ENCODE measurements around the gene RGS6.

RGS6 gene

DNA sequence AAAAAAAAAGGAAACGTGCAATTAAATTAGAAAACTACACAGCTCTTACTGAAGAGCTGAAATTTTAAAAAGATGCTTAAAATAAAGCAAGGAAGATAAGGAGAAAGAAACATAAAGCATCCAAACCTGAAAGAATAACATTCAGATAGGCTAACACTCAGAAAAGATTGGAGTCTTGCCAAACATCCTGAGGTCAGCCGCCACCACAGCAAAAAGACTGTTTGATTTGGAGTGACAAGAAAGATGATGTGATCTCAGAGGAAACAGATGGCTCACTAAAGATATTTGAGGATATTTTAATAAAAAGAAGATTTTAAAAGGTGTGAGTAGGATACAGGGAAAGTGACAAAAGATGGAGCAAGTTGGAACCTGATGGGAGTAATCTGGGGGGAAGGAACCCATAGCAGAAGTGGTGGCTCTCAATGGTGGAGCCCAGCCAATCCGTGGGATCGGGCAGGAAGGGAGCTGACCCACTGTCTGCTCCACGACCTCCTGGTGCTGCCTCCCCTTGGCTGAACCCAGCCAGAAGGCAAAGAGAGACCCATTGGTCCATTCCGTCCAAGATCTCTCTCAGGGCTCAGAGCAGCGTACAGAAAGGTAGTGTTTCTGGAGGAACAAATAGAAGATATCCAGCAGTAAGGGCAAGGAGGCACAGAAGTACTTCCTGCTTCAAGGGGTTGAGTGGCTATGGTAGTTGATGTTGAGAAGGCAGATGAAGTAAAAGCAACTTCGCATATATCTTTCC lies 469.6 kb downstream of the RGS6 start:
- Histone ChIP-seq H3K36me3 (ENCODE audit: insufficient read depth) (no peaks in the 10 kb centered on the region), H2AFZ (ENCODE audit: low read depth) (no peak overlapping the region), H3K79me2 (ENCODE audit: insufficient read depth, low read depth) (no peaks in the 10 kb centered on the region), H3K9ac (no peak overlapping the region), H3K4me1 (ENCODE audit: low read depth, poor library complexity, severe bottlenecking) (no peaks in the 10 kb centered on the region), H3K4me2 (no peak overlapping the region), H3K27ac (no peak overlapping the region), H3K27me3 (ENCODE audit: insufficient read depth, low read depth) (no peaks in the 10 kb centered on the region), H3K4me3 (IDR thresholded peaks at IDR 0.05; ENCODE audit: insufficient read depth, low read depth, low read length) (no peak overlapping the region), H4K20me1 (ENCODE audit: insufficient read depth) (no peaks in the 10 kb centered on the region)
- TF ChIP-seq, protein P1, sequence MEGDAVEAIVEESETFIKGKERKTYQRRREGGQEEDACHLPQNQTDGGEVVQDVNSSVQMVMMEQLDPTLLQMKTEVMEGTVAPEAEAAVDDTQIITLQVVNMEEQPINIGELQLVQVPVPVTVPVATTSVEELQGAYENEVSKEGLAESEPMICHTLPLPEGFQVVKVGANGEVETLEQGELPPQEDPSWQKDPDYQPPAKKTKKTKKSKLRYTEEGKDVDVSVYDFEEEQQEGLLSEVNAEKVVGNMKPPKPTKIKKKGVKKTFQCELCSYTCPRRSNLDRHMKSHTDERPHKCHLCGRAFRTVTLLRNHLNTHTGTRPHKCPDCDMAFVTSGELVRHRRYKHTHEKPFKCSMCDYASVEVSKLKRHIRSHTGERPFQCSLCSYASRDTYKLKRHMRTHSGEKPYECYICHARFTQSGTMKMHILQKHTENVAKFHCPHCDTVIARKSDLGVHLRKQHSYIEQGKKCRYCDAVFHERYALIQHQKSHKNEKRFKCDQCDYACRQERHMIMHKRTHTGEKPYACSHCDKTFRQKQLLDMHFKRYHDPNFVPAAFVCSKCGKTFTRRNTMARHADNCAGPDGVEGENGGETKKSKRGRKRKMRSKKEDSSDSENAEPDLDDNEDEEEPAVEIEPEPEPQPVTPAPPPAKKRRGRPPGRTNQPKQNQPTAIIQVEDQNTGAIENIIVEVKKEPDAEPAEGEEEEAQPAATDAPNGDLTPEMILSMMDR (conservative IDR thresholded peaks at IDR 0.05; ENCODE audit: low read depth, low read length): no peak

DNA sequence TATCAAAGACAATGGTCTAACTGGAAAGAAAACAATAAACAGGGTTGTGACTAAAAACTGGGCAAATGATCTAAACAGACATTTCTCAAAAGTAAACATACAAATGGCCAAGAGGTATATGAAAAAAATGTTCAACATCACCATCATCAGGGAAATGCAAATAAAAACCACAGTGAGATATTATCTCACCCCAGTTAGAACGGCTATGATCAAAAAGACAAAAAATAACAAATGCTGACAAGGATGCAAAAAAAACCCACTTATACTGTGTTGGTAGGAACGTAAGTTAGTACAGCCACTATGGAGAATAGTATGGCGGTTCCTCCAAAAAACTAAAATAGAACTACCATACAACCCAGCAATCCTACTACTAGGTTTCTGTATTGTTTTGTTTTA lies 470.1 kb downstream of the RGS6 start:
- Histone ChIP-seq H3K4me1 (ENCODE audit: low read depth, poor library complexity, severe bottlenecking) (no peaks in the 10 kb centered on the region), H3K27me3 (ENCODE audit: insufficient read depth, low read depth) (no peaks in the 10 kb centered on the region), H3K4me2 (no peak overlapping the region), H3K27ac (no peak overlapping the region), H3K9ac (no peak overlapping the region), H2AFZ (ENCODE audit: low read depth) (no peak overlapping the region), H3K36me3 (ENCODE audit: insufficient read depth) (no peaks in the 10 kb centered on the region), H4K20me1 (ENCODE audit: insufficient read depth) (no peaks in the 10 kb centered on the region), H3K79me2 (ENCODE audit: insufficient read depth, low read depth) (no peaks in the 10 kb centered on the region), H3K4me3 (IDR thresholded peaks at IDR 0.05; ENCODE audit: insufficient read depth, low read depth, low read length) (no peak overlapping the region)
- TF ChIP-seq, protein P1 (conservative IDR thresholded peaks at IDR 0.05; ENCODE audit: low read depth, low read length): no peak

DNA sequence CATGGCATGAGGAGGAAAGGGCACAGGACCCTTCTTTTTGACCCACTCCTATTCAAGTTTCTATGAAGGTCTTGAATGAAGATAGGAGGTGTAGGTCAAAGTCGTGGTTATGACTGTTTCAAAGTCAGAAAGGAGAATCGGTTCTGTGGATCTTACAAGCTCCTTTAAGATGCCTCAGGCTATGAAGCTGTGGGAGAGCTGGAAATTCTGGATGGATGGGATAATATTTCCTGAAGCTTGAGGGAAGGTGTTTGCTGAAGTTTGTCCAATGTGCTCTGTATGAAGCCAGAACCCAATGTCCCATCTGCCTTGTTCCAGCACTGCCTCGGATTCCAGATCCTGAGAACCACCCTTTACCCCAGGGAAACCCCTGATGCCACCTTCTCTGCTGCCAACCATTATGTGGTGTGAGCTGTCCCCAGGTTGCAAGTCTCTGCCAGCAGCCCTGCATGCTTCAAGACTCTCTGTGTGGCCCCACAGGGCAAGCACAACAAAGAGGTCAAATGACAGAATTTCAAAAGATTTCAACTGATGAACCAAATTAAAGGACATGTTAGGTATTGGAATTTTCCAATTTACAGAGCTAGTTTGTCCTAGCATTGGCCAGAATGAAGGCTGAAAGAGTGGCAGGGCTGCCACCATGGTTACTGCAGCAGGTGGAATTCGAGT lies 472.0 kb downstream of the RGS6 start:
- no peak overlapping the region for H3K4me3 ChIP-seq (IDR thresholded peaks at IDR 0.05; ENCODE audit: insufficient read depth, low read depth, low read length)
- H3K27ac ChIP-seq: no peak overlapping the region
- no peaks in the 10 kb centered on the region for H4K20me1 ChIP-seq (ENCODE audit: insufficient read depth)
- no peak overlapping the region for H2AFZ ChIP-seq (ENCODE audit: low read depth)
- TF ChIP-seq, protein P1 (conservative IDR thresholded peaks at IDR 0.05; ENCODE audit: low read depth, low read length): no peak
- no peaks in the 10 kb centered on the region for H3K27me3 ChIP-seq (ENCODE audit: insufficient read depth, low read depth)
- H3K36me3 ChIP-seq (ENCODE audit: insufficient read depth): no peaks in the 10 kb centered on the region
- no peaks in the 10 kb centered on the region for H3K79me2 ChIP-seq (ENCODE audit: insufficient read depth, low read depth)
- peaks cover 5% of the 10 kb centered on the region for H3K4me1 ChIP-seq (ENCODE audit: low read depth, poor library complexity, severe bottlenecking)
- no peak overlapping the region for H3K4me2 ChIP-seq
- no peak overlapping the region for H3K9ac ChIP-seq

DNA sequence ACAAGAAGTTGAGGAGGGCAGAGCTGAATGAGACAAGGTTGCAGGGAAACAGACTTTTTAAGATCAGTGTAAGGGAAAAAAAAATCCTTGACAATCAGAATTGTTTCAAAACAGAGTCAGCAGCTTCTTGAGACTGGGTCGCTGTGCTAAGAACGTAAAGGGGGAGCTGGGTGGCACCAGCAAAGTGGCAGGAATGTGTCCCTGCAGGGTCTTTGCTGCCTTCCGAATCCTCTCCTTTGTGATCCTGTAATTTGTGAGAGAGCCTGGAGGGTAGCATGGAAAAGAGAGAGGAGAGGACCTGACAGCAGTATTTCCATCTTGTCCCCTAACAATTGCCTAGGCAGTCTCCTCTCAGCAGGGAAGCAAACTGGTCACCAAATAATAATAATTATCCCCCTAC lies 472.8 kb downstream of the RGS6 start:
- H3K79me2 ChIP-seq (ENCODE audit: insufficient read depth, low read depth): no peaks in the 10 kb centered on the region
- TF ChIP-seq, protein P1 (conservative IDR thresholded peaks at IDR 0.05; ENCODE audit: low read depth, low read length): no peak
- H3K4me2 ChIP-seq: no peak overlapping the region
- no peak overlapping the region for H3K27ac ChIP-seq
- no peak overlapping the region for H3K9ac ChIP-seq
- H2AFZ ChIP-seq (ENCODE audit: low read depth): no peak overlapping the region
- no peaks in the 10 kb centered on the region for H4K20me1 ChIP-seq (ENCODE audit: insufficient read depth)
- no peaks in the 10 kb centered on the region for H3K27me3 ChIP-seq (ENCODE audit: insufficient read depth, low read depth)
- H3K4me3 ChIP-seq (IDR thresholded peaks at IDR 0.05; ENCODE audit: insufficient read depth, low read depth, low read length): no peak overlapping the region
- no peaks in the 10 kb centered on the region for H3K36me3 ChIP-seq (ENCODE audit: insufficient read depth)
- peaks cover 5% of the 10 kb centered on the region for H3K4me1 ChIP-seq (ENCODE audit: low read depth, poor library complexity, severe bottlenecking)
